Spleen (tissue), 11 donors: ENCODE measurements around the gene TNFRSF12A. TPM values are rescaled to one million over a fixed set of nuclear protein-coding genes. Genes with fewer than 3 reads are reported as not detected.
A peak's percentile ranks its signal among the peaks of the same experiment; 100 is the strongest.
"Not testable (repeated sequence)": the region's sequence is repeated elsewhere in the genome, so short reads cannot be mapped to it uniquely, and the experiment has no call there.

ENCODE experiments used
- DNase-seq: peaks from one replicate; pipeline ENCODE4 v3.0.0-alpha.2; 2020
- H3K27ac ChIP-seq, 8 donors: fragments of 200-600 bp; sonication (generic) in 7 of 8; 1 replicate in 4 of 8; 2 replicates in 4 of 8; pipeline versions ENCODE4 v1.5.0 to v1.8.0; 2016 to 2021; ENCODE audit warnings: inconsistent platforms in 4 of 8, mild to moderate bottlenecking in 4 of 8, moderate library complexity in 1 of 8
- H3K27me3 ChIP-seq, 7 donors: fragments of 200-600 bp; sonication (generic) in 6 of 7; replicated peaks in 1 of 7; 1 replicate in 4 of 7; 2 replicates in 3 of 7; pipeline versions ENCODE4 v1.5.0 to v1.8.0; 2016 to 2021; ENCODE audit warnings: inconsistent platforms in 3 of 7, mild to moderate bottlenecking in 1 of 7
- H3K36me3 ChIP-seq, 6 donors: fragments of 200-600 bp; sonication (generic) in 5 of 6; 1 replicate in 4 of 6; 2 replicates in 2 of 6; pipeline versions ENCODE4 v1.5.0 to v1.8.0; 2016 to 2021; ENCODE audit warnings: inconsistent platforms in 2 of 6
- H3K4me1 ChIP-seq, 6 donors: fragments of 200-600 bp; sonication (generic) in 5 of 6; 1 replicate in 3 of 6; 2 replicates in 3 of 6; pipeline versions ENCODE4 v1.5.0 to v1.8.0; 2016 to 2021; ENCODE audit warnings: inconsistent platforms in 3 of 6
- H3K4me3 ChIP-seq, 8 donors: fragments of 200-600 bp; sonication (generic) in 7 of 8; 1 replicate in 4 of 8; 2 replicates in 4 of 8; pipeline versions ENCODE4 v1.5.0 to v1.8.0; 2016 to 2021; ENCODE audit warnings: inconsistent platforms in 4 of 8, mild to moderate bottlenecking in 4 of 8, moderate library complexity in 2 of 8
- H3K9me3 ChIP-seq, 8 donors: fragments of 200-600 bp; sonication (generic) in 7 of 8; 1 replicate in 4 of 8; 2 replicates in 4 of 8; pipeline versions ENCODE4 v1.5.0 to v1.8.0; 2016 to 2021; ENCODE audit warnings: inconsistent platforms in 4 of 8
- CTCF ChIP-seq, 11 experiments: fragments of 200-600 bp in 7 of 11; fragments of 450-650 bp in 4 of 11; sonication (generic) in 4 of 11; IDR thresholded peaks in 8 of 11; conservative IDR thresholded peaks in 3 of 11; 1 replicate in 7 of 11; 2 replicates in 4 of 11; pipeline versions ENCODE4 v1.4.0 to v1.8.0; 2016 to 2021; ENCODE audit warnings: antibody characterized with exemption in 11 of 11, inconsistent platforms in 4 of 11, mild to moderate bottlenecking in 1 of 11
- POLR2A ChIP-seq, 3 donors: fragments of 450-650 bp; IDR thresholded peaks; one replicate each; pipeline ENCODE4 v1.5.1; 2017; ENCODE audit warnings: antibody characterized with exemption in 3 of 3, mild to moderate bottlenecking in 1 of 3
- POLR2AphosphoS5 ChIP-seq, 3 donors: sonication (generic); formaldehyde crosslinking; IDR thresholded peaks; one replicate each; pipeline ENCODE4 v1.5.1; 2017; ENCODE audit warnings: antibody characterized with exemption in 3 of 3
- WGBS, 5 donors: extraction: QIAGEN DNeasy Blood & Tissue Kit in 3 of 5; methylation state at CpG; one replicate each; pipeline versions ENCODE4 v1.1.5 to v1.1.7; 2013 to 2018; 5-methylcytosine and 5-hydroxymethylcytosine counted together
- intact Hi-C: fragments of 100-400 bp; cut with DNase I; formaldehyde crosslinking; loops from one replicate; pipeline ENCODE4 v1.15.0; 2023; ENCODE audit warnings: low total_unique reads
- polyA plus RNA-seq, 3 donors: library from polyadenylated mRNA; stranded (reverse); fragments of 200-250 nt; gene quantifications; one replicate each; pipeline ENCODE4 v1.2.1, GENCODE V29; 2013
- total RNA-seq, 7 donors: library from RNA; depleted of rRNA in 3 of 7; stranded (reverse); fragments of >200 nt in 3 of 7; fragmentation: NEBNext Ultra II Directional in 4 of 7; extraction: Animal tissue kit (Norgen Biotek cat#: 25700) in 4 of 7; gene quantifications; one replicate each; pipeline versions ENCODE4 v1.1.0 to v1.2.1, GENCODE V29; 2016 to 2021
- donor health status: healthy with polysubstance abuse.
- donor health status: DM: no; HTN: no; CAD: no; lungs with moderate emphysema.
- donor health status: DM: no; HTN: no; CAD: no.
- donor health status: Bipolar disorder and iron deficiency.
- donor health status: healthy.
- donor health status: DM: no; HTN: no; CAD: no.
- donor health status: DM: yes; HTN: yes; CAD: no.

The TNFRSF12A gene
- total and polyA plus RNA-seq, 10 donors: 2.0 to 26.1 (median 8.0) TPM

- not testable (repeated sequence) for H3K27me3 ChIP-seq, H3K9me3 ChIP-seq
- 77 to 84% (median 81%) methylated on average over 8 to 9 of the region's 9 CpGs for WGBS, 5 donors
- peak in 1 of 3 donors; percentile 32 for TF ChIP-seq POLR2AphosphoS5 (IDR thresholded peaks at IDR 0.05)
- Histone ChIP-seq H3K4me3 (peak overlapping the region in 3 of 8 donors; percentile 1 to 50 (median 6)), H3K4me1 (peaks cover 21 to 85% (median 55%) of the 10 kb centered on the region in 6 donors), H3K36me3 (peaks cover 0 to 44% (median 0%) of the 10 kb centered on the region in 6 donors), H3K27ac (peak overlapping the region in 7 of 8 donors; percentile 68 to 96 (median 80))
- DNase-seq: peak; percentile 79
- intact Hi-C loops: loop anchor here (5.0 to 10.0 kb wide), 2 partner anchors 72 to 109 kb away; no protein-coding TSS in a partner anchor
Observed at GRCh38 chr16:3055734-3056115, 35.6 kb downstream of the TNFRSF12A start.

DNA sequence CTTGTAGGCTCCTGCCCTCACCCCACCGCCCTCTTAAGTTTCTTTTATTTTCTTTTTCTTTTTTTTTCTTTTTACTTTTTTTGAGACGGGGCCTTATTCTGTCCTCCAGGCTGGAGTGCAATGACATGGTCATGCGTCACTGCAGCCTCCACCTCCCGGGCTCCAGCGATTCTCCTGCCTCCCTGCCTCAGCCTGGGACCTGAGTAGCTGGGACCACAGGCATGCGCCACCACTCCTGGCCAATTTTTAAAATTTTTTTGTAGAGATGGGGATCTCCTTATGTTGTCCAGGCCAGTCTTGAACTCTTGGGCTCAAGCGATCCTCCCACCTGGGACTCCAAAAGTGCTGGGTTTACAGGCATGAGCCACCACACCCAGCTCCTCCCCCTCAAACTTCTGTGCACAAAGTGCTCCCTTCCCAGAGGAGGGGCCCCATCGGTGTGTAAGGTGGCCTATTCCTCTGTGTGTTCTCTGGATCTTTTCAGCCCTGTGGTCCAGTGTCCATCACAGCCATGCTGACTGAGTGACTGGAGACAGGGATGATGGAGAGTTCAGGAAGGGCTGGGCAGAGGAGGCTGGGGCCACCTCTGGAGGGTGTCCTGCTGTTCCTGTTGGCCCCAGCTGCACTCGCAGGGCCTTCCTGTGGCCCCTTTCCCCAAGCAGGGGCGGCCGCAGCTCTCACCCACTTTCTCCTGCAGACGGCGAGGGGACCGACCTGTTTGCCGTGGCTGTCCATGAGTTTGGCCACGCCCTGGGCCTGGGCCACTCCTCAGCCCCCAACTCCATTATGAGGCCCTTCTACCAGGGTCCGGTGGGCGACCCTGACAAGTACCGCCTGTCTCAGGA, 36.4 kb downstream of the TNFRSF12A start:
- H3K4me3 ChIP-seq: peak overlapping the region in 1 of 8 donors; percentile 13
- H3K9me3 ChIP-seq: no peaks in the 10 kb centered on the region
- 78 to 92% (median 85%) methylated on average over 17 to 19 of the region's 19 CpGs for WGBS, 5 donors
- peak overlapping the region in 6 of 8 donors; percentile 15 to 96 (median 82) for H3K27ac ChIP-seq
- H3K36me3 ChIP-seq: peaks cover 0 to 44% (median 0%) of the 10 kb centered on the region in 6 donors
- DNase-seq: peak; percentile 64
- H3K27me3 ChIP-seq: no peaks in the 10 kb centered on the region
- TF ChIP-seq POLR2A (IDR thresholded peaks at IDR 0.05) (no peak), POLR2AphosphoS5 (IDR thresholded peaks at IDR 0.05) (peak in 1 of 3 donors; percentile 50)
- H3K4me1 ChIP-seq: peaks cover 21 to 85% (median 56%) of the 10 kb centered on the region in 6 donors
- intact Hi-C loops: loop anchor here (5.0 to 10.0 kb wide), 2 partner anchors 71 to 108 kb away; no protein-coding TSS in a partner anchor

- DNase-seq: peak; percentile 80
- intact Hi-C loops: loop anchor here (5.0 to 10.0 kb wide), 2 partner anchors 70 to 107 kb away; no protein-coding TSS in a partner anchor
- Histone ChIP-seq H3K4me1 (peaks cover 21 to 87% (median 63%) of the 10 kb centered on the region in 6 donors), H3K36me3 (peaks cover 0 to 44% (median 0%) of the 10 kb centered on the region in 6 donors), H3K4me3 (peak overlapping the region; percentile 71 to 97 (median 80)), H3K9me3 (no peaks in the 10 kb centered on the region), H3K27ac (peak overlapping the region in 7 of 8 donors; percentile 86 to 96 (median 92)), H3K27me3 (no peaks in the 10 kb centered on the region)
- WGBS, 5 donors: 87 to 92% (median 91%) methylated on average over 21 to 22 of the region's 22 CpGs
- TF ChIP-seq CTCF (IDR thresholded peaks at IDR 0.05 in 8 of 11, conservative IDR thresholded peaks at IDR 0.05 in 3 of 11): no peak
- peak in 1 of 3 donors; percentile 31 for TF ChIP-seq POLR2AphosphoS5 (IDR thresholded peaks at IDR 0.05)
- TF ChIP-seq POLR2A (IDR thresholded peaks at IDR 0.05): no peak
Observed at GRCh38 chr16:3057181-3058138, 37.3 kb downstream of the TNFRSF12A start.

DNA sequence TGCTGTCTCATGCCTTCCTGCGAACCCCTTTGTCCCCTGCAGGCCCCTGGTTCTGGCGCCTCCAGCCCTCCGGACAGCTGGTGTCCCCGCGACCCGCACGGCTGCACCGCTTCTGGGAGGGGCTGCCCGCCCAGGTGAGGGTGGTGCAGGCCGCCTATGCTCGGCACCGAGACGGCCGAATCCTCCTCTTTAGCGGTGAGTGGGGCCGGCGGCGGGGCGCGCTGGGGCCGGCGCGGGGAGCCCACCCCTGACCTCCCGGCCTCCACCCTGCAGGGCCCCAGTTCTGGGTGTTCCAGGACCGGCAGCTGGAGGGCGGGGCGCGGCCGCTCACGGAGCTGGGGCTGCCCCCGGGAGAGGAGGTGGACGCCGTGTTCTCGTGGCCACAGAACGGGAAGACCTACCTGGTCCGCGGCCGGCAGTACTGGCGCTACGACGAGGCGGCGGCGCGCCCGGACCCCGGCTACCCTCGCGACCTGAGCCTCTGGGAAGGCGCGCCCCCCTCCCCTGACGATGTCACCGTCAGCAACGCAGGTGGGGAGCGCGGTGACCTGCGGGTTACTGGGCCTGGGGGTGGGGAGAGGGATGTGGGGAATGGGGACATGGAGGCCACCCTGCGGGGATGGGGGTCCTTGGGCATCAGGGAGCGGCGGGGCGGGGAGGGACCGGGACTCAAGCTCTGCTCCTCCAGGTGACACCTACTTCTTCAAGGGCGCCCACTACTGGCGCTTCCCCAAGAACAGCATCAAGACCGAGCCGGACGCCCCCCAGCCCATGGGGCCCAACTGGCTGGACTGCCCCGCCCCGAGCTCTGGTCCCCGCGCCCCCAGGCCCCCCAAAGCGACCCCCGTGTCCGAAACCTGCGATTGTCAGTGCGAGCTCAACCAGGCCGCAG, 38.2 kb downstream of the TNFRSF12A start:
- peak; percentile 91 for DNase-seq
- TF ChIP-seq POLR2A (IDR thresholded peaks at IDR 0.05) (no peak), POLR2AphosphoS5 (IDR thresholded peaks at IDR 0.05) (peak in 2 of 3 donors; percentile 8 to 68), CTCF (IDR thresholded peaks at IDR 0.05 in 8 of 11, conservative IDR thresholded peaks at IDR 0.05 in 3 of 11) (peak in 1 of 11 experiments; percentile 10)

More for the DNA sequence above, 38.2 kb downstream of the TNFRSF12A start:
- intact Hi-C loops: loop anchor here (5.0 to 10.0 kb wide), 2 partner anchors 69 to 106 kb away; no protein-coding TSS in a partner anchor
- peaks cover 0 to 44% (median 0%) of the 10 kb centered on the region in 6 donors for H3K36me3 ChIP-seq
- peak overlapping the region; percentile 86 to 96 (median 90) for H3K27ac ChIP-seq
- no peaks in the 10 kb centered on the region for H3K27me3 ChIP-seq
- H3K9me3 ChIP-seq: no peaks in the 10 kb centered on the region
- WGBS, 5 donors: 7 to 11% (median 8%) methylated on average over 21 to 77 of the region's 77 CpGs
- peak overlapping the region; percentile 71 to 97 (median 80) for H3K4me3 ChIP-seq
- H3K4me1 ChIP-seq: peaks cover 21 to 95% (median 63%) of the 10 kb centered on the region in 6 donors
